Endodermal cell (in vitro differentiated cells): ENCODE data around the gene NOXA1. TPM values are rescaled to one million over a fixed set of nuclear protein-coding genes. Genes with fewer than 3 reads are reported as not detected.

Source experiments
- DNase-seq: peaks from one replicate; pipeline ENCODE4 v3.0.0-alpha.2; 2017
- H3K27ac ChIP-seq: 2 replicates; pipeline ENCODE4 v1.5.1; 2013; ENCODE audit warnings: mild to moderate bottlenecking, low read depth, low read length, moderate library complexity
- H3K27me3 ChIP-seq: 2 replicates; pipeline ENCODE4 v1.6.1; 2013; ENCODE audit warnings: mild to moderate bottlenecking, low read length, moderate library complexity; ENCODE audit not compliant: insufficient read depth, control insufficient read depth, poor library complexity, severe bottlenecking
- H3K36me3 ChIP-seq: 2 replicates; pipeline ENCODE4 v1.7.0; 2013; ENCODE audit warnings: mild to moderate bottlenecking, low read length, moderate library complexity; ENCODE audit not compliant: control insufficient read depth, insufficient read depth
- H3K4me1 ChIP-seq: one replicate; pipeline ENCODE4 v1.7.0; 2013; ENCODE audit warnings: low read length; ENCODE audit not compliant: control insufficient read depth, insufficient read depth
- H3K4me3 ChIP-seq: 2 replicates; pipeline ENCODE4 v1.5.1; 2013; ENCODE audit warnings: mild to moderate bottlenecking, low read length, moderate library complexity
- H3K9ac ChIP-seq: 2 replicates; pipeline ENCODE4 v1.6.1; 2013; ENCODE audit warnings: mild to moderate bottlenecking, low read length, moderate library complexity; ENCODE audit not compliant: poor library complexity, severe bottlenecking; ENCODE audit errors: extremely low read depth
- H3K9me3 ChIP-seq: 2 replicates; pipeline ENCODE4 v1.6.1; 2013; ENCODE audit warnings: mild to moderate bottlenecking, low read length, moderate library complexity; ENCODE audit not compliant: control insufficient read depth
- H3K27ac Mint-ChIP-seq: 2 replicates; pipeline ENCODE4 v1.8.0; 2020; ENCODE audit warnings: mixed read lengths
- H3K27me3 Mint-ChIP-seq: 2 replicates; pipeline ENCODE4 v1.8.0; 2021; ENCODE audit warnings: mild to moderate bottlenecking, mixed read lengths; ENCODE audit not compliant: insufficient read depth
- H3K36me3 Mint-ChIP-seq: 2 replicates; pipeline ENCODE4 v1.8.0; 2020; ENCODE audit warnings: low read depth, mixed read lengths
- H3K4me1 Mint-ChIP-seq: 2 replicates; pipeline ENCODE4 v1.8.0; 2020; ENCODE audit warnings: mixed read lengths
- H3K4me3 Mint-ChIP-seq: 2 replicates; pipeline ENCODE4 v1.8.0; 2020; ENCODE audit warnings: mild to moderate bottlenecking, moderate library complexity, mixed read lengths
- H3K9me3 Mint-ChIP-seq: 2 replicates; pipeline ENCODE4 v1.8.0; 2020; ENCODE audit warnings: mild to moderate bottlenecking, mixed read lengths
- CTCF ChIP-seq: fragments of 200-600 bp; sonication (generic); conservative IDR thresholded peaks from 2 replicates; pipeline ENCODE4 v1.5.0; 2021; ENCODE audit warnings: antibody characterized with exemption, mild to moderate bottlenecking
- WGBS, 2 experiments: methylation state at CpG; one replicate each; pipeline versions ENCODE4 v1.1.5 to v1.1.7; 2013; ENCODE audit warnings: missing lambda C conversion rate in 2 of 2, mixed read lengths in 1 of 2; ENCODE audit not compliant: insufficient coverage in 1 of 2, insufficient read length in 1 of 2; 5-methylcytosine and 5-hydroxymethylcytosine counted together
- total RNA-seq, 2 donors: library from RNA; stranded (reverse); fragmentation: NEBNext Ultra II Directional in 1 of 2; extraction: Animal tissue kit (Norgen Biotek cat#: 25700) in 1 of 2; gene quantifications; 2 replicates in 1 of 2; 3 replicates in 1 of 2; pipeline ENCODE4 v1.2.1, GENCODE V29; 2021

NOXA1 gene
- total RNA-seq, 2 donors from 2014 or later: 5.0 to 5.9 TPM

- 92 to 96% methylated on average over 11 to 15 of the region's 15 CpGs for WGBS, 2 experiments
- H3K27me3 Mint-ChIP-seq: peaks cover 2% of the 10 kb centered on the region
- Histone ChIP-seq H3K27me3 (no peaks in the 10 kb centered on the region), H3K4me3 (no peak overlapping the region), H3K27ac (no peak overlapping the region), H3K36me3 (no peaks in the 10 kb centered on the region), H3K4me1 (no peaks in the 10 kb centered on the region), H3K9me3 (no peaks in the 10 kb centered on the region), H3K9ac (no peak overlapping the region)
- H3K4me3 Mint-ChIP-seq: no peak overlapping the region
- DNase-seq: no peak
- H3K36me3 Mint-ChIP-seq: peaks cover 6% of the 10 kb centered on the region
- TF ChIP-seq CTCF: no peak
- H3K4me1 Mint-ChIP-seq: no peaks in the 10 kb centered on the region
- no peak overlapping the region for H3K27ac Mint-ChIP-seq
- H3K9me3 Mint-ChIP-seq: no peaks in the 10 kb centered on the region
Observed at GRCh38 chr9:137410891-137411249, 12.3 kb upstream of the NOXA1 start.

GRCh38 chr9:137411260-137411644, 11.9 kb upstream of the NOXA1 start:
- H3K4me1 ChIP-seq: no peaks in the 10 kb centered on the region
- H3K9ac ChIP-seq: no peak overlapping the region
- no peaks in the 10 kb centered on the region for H3K9me3 ChIP-seq
- 87 to 90% methylated on average over 7 to 17 of the region's 17 CpGs for WGBS, 2 experiments
- Mint-ChIP-seq H3K36me3 (peaks cover 6% of the 10 kb centered on the region), H3K27ac (no peak overlapping the region), H3K4me1 (no peaks in the 10 kb centered on the region), H3K4me3 (no peak overlapping the region), H3K27me3 (no peaks in the 10 kb centered on the region), H3K9me3 (no peaks in the 10 kb centered on the region)
- no peak for TF ChIP-seq CTCF
- H3K27me3 ChIP-seq: no peaks in the 10 kb centered on the region
- H3K27ac ChIP-seq: no peak overlapping the region
- H3K4me3 ChIP-seq: no peak overlapping the region
- H3K36me3 ChIP-seq: no peaks in the 10 kb centered on the region
- no peak for DNase-seq

GRCh38 chr9:137411645-137412380, 11.4 kb upstream of the NOXA1 start:
- H3K4me3 ChIP-seq: no peak overlapping the region
- 89 to 92% methylated on average over 14 to 24 of the region's 30 CpGs for WGBS, 2 experiments
- no peaks in the 10 kb centered on the region for H3K4me1 ChIP-seq
- H3K27me3 ChIP-seq: no peaks in the 10 kb centered on the region
- H3K27ac ChIP-seq: no peak overlapping the region
- H3K4me1 Mint-ChIP-seq: no peaks in the 10 kb centered on the region
- H3K9me3 Mint-ChIP-seq: no peaks in the 10 kb centered on the region
- TF ChIP-seq CTCF: no peak
- H3K27me3 Mint-ChIP-seq: no peaks in the 10 kb centered on the region
- no peak overlapping the region for H3K4me3 Mint-ChIP-seq
- no peak overlapping the region for H3K9ac ChIP-seq
- no peak for DNase-seq
- no peak overlapping the region for H3K27ac Mint-ChIP-seq
- no peaks in the 10 kb centered on the region for H3K9me3 ChIP-seq
- H3K36me3 ChIP-seq: no peaks in the 10 kb centered on the region
- peaks cover 6% of the 10 kb centered on the region for H3K36me3 Mint-ChIP-seq
